ENCODE measurements around the gene BNC2. TPM values are rescaled to one million over a fixed set of nuclear protein-coding genes. Genes with fewer than 3 reads are reported as not detected.

The BNC2 gene
- total and polyA plus RNA-seq, 4 donors = 0.96 to 23.2 (median 9.7) TPM

DNA sequence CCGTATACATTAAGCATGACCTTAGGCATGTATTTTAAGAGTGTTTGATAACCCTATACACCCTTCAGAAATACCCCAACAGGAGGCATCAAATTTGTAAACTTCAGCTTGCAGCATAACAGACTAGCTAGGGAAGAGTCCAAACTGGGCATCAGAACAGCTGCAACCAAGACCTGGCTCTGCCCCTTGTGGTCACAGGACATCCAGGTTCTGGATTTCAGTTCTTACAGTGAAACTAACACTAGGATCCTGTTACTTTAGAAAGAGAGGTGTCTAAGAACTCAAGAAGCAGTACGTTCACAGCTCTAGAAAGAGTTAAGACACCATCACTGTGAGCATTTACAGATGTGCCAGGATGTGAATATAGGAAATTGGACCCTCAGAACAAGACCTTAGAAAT lies 229.8 kb downstream of the BNC2 start:
- no peak overlapping the region for H3K4me3 ChIP-seq
- no peaks in the 10 kb centered on the region for H3K36me3 ChIP-seq (ENCODE audit: control insufficient read depth in 4 of 4, insufficient read depth in 4 of 4, low read length in 4 of 4)
- 89 to 90% methylated on average over 2 of the region's 2 CpGs for WGBS, 2 donors
- no peak overlapping the region for H3K9ac ChIP-seq (ENCODE audit: insufficient read depth in 1 of 2, low read length in 2 of 2)
- TF ChIP-seq, protein P1, sequence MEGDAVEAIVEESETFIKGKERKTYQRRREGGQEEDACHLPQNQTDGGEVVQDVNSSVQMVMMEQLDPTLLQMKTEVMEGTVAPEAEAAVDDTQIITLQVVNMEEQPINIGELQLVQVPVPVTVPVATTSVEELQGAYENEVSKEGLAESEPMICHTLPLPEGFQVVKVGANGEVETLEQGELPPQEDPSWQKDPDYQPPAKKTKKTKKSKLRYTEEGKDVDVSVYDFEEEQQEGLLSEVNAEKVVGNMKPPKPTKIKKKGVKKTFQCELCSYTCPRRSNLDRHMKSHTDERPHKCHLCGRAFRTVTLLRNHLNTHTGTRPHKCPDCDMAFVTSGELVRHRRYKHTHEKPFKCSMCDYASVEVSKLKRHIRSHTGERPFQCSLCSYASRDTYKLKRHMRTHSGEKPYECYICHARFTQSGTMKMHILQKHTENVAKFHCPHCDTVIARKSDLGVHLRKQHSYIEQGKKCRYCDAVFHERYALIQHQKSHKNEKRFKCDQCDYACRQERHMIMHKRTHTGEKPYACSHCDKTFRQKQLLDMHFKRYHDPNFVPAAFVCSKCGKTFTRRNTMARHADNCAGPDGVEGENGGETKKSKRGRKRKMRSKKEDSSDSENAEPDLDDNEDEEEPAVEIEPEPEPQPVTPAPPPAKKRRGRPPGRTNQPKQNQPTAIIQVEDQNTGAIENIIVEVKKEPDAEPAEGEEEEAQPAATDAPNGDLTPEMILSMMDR (IDR thresholded peaks at IDR 0.05; ENCODE audit: control extremely low read depth, extremely low read depth) = no peak
- H3K27ac ChIP-seq (ENCODE audit: low read depth in 1 of 2, low read length in 1 of 2) = no peak overlapping the region
- no peaks in the 10 kb centered on the region for H3K9me3 ChIP-seq (ENCODE audit: control insufficient read depth in 4 of 4, insufficient read depth in 3 of 4, low read length in 3 of 4)
- no peaks in the 10 kb centered on the region for H3K27me3 ChIP-seq (ENCODE audit: control insufficient read depth in 3 of 3, insufficient read depth in 3 of 3, low read length in 2 of 3)
- ATAC-seq (ENCODE audit: insufficient read depth, low FRiP score) (no peak), DNase-seq (no peak)
- H3K4me1 ChIP-seq (ENCODE audit: control insufficient read depth in 5 of 5, insufficient read depth in 5 of 5, low read length in 5 of 5) = peaks cover 0 to 13% (median 5%) of the 10 kb centered on the region in 5 donors

DNA sequence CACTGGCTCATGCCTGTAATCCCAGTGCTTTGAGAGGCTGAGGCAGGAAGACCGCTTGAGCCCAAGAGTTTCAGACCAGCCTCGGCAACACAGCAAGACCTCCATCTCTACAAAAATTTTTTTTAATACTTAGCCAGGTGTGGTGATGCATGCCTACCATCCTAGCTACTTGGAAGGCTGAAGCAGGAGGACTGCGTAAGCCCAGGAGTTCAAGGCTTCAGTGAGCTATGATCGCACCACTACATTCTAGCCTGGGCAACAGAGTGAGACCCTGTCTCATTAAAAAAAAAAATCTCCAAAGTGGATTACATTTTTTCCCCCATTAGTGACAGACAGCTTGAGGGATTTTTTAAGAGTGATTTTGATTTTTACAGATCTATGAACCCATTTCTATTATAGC lies 230.8 kb downstream of the BNC2 start:
- no peaks in the 10 kb centered on the region for H3K27me3 ChIP-seq (ENCODE audit: control insufficient read depth in 3 of 3, insufficient read depth in 3 of 3, low read length in 2 of 3)
- no peak overlapping the region for H3K9ac ChIP-seq (ENCODE audit: insufficient read depth in 1 of 2, low read length in 2 of 2)
- no peak overlapping the region for H3K4me3 ChIP-seq
- DNase-seq = no peak
- H3K9me3 ChIP-seq (ENCODE audit: control insufficient read depth in 4 of 4, insufficient read depth in 3 of 4, low read length in 3 of 4) = no peaks in the 10 kb centered on the region
- WGBS, 2 donors = 98 to 99% methylated on average over 4 of the region's 4 CpGs
- H3K36me3 ChIP-seq (ENCODE audit: control insufficient read depth in 4 of 4, insufficient read depth in 4 of 4, low read length in 4 of 4) = no peaks in the 10 kb centered on the region
- H3K4me1 ChIP-seq (ENCODE audit: control insufficient read depth in 5 of 5, insufficient read depth in 5 of 5, low read length in 5 of 5) = peaks cover 0 to 18% (median 8%) of the 10 kb centered on the region in 5 donors
- TF ChIP-seq, protein P1 (IDR thresholded peaks at IDR 0.05; ENCODE audit: control extremely low read depth, extremely low read depth) = no peak
- H3K27ac ChIP-seq (ENCODE audit: low read depth in 1 of 2, low read length in 1 of 2) = no peak overlapping the region
- no peak for ATAC-seq (ENCODE audit: insufficient read depth, low FRiP score)

DNA sequence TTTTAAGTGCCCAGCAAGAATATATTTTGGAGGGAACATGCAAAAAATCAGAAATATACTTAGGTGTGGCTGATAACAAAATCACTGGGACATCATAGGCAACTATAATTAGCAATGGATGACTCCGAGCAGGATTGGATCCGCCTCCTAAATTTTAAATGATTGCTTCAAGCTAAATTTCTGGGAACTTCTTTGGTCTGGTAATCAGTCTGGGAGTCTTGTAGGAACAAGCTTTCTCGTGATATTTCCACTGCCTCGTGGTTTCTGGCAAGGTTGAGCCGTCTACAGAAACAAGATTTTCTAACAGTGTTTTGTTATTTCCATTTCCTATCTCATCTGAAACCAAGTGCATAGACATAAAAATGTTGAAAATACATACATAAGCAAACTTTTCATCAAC lies 232.6 kb downstream of the BNC2 start:
- WGBS, 2 donors = 87 to 88% methylated on average over 5 of the region's 5 CpGs
- H3K4me3 ChIP-seq = no peak overlapping the region
- DNase-seq = peak in 1 of 3 donors; percentile 32
- no peak for ATAC-seq (ENCODE audit: insufficient read depth, low FRiP score)
- no peaks in the 10 kb centered on the region for H3K36me3 ChIP-seq (ENCODE audit: control insufficient read depth in 4 of 4, insufficient read depth in 4 of 4, low read length in 4 of 4)
- peaks cover 0 to 18% (median 6%) of the 10 kb centered on the region in 5 donors for H3K4me1 ChIP-seq (ENCODE audit: control insufficient read depth in 5 of 5, insufficient read depth in 5 of 5, low read length in 5 of 5)
- TF ChIP-seq, protein P1 (IDR thresholded peaks at IDR 0.05; ENCODE audit: control extremely low read depth, extremely low read depth) = no peak
- no peak overlapping the region for H3K9ac ChIP-seq (ENCODE audit: insufficient read depth in 1 of 2, low read length in 2 of 2)
- no peaks in the 10 kb centered on the region for H3K9me3 ChIP-seq (ENCODE audit: control insufficient read depth in 4 of 4, insufficient read depth in 3 of 4, low read length in 3 of 4)
- H3K27me3 ChIP-seq (ENCODE audit: control insufficient read depth in 3 of 3, insufficient read depth in 3 of 3, low read length in 2 of 3) = no peaks in the 10 kb centered on the region
- H3K27ac ChIP-seq (ENCODE audit: low read depth in 1 of 2, low read length in 1 of 2) = no peak overlapping the region

DNA sequence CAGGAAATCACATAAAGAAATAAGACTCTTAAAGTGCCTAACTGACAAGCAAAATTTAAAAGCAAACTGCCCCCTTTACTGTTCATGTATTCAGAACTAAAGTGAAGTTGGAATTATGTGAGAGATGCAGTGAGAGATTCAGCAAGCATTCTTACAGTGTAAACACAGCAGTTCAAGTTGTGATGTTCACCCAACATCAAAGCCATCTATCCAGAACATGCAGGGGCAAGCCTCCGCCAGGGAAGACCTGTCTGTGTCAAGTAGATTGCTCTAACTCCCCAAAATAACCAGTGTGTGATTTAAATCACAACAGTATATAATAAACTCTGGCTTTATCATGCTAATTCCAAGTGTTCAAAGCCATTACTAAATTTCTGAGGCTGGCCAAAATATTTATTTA lies 233.3 kb downstream of the BNC2 start:
- H3K9ac ChIP-seq (ENCODE audit: insufficient read depth in 1 of 2, low read length in 2 of 2) = no peak overlapping the region
- H3K27me3 ChIP-seq (ENCODE audit: control insufficient read depth in 3 of 3, insufficient read depth in 3 of 3, low read length in 2 of 3) = no peaks in the 10 kb centered on the region
- no peaks in the 10 kb centered on the region for H3K36me3 ChIP-seq (ENCODE audit: control insufficient read depth in 4 of 4, insufficient read depth in 4 of 4, low read length in 4 of 4)
- WGBS, 2 donors = 82 to 86% methylated on average over 1 of the region's 1 CpG
- peaks cover 0 to 18% (median 6%) of the 10 kb centered on the region in 5 donors for H3K4me1 ChIP-seq (ENCODE audit: control insufficient read depth in 5 of 5, insufficient read depth in 5 of 5, low read length in 5 of 5)
- no peaks in the 10 kb centered on the region for H3K9me3 ChIP-seq (ENCODE audit: control insufficient read depth in 4 of 4, insufficient read depth in 3 of 4, low read length in 3 of 4)
- TF ChIP-seq, protein P1 (IDR thresholded peaks at IDR 0.05; ENCODE audit: control extremely low read depth, extremely low read depth) = no peak
- no peak overlapping the region for H3K4me3 ChIP-seq
- DNase-seq = peak in 2 of 3 donors; percentile 47 to 64
- H3K27ac ChIP-seq (ENCODE audit: low read depth in 1 of 2, low read length in 1 of 2) = no peak overlapping the region
- no peak for ATAC-seq (ENCODE audit: insufficient read depth, low FRiP score)
